ENCODE data around the gene DYNC1I2.
"Not testable (repeated sequence)": the region's sequence is repeated elsewhere in the genome, so short reads cannot be mapped to it uniquely, and the experiment has no call there.

Gene DYNC1I2

GRCh38 chr2:171719660-171720059, 32.4 kb downstream of the DYNC1I2 start:
- no peak for DNase-seq

- no peak for DNase-seq
Observed at GRCh38 chr2:171723716-171724683, 36.7 kb downstream of the DYNC1I2 start.

DNA sequence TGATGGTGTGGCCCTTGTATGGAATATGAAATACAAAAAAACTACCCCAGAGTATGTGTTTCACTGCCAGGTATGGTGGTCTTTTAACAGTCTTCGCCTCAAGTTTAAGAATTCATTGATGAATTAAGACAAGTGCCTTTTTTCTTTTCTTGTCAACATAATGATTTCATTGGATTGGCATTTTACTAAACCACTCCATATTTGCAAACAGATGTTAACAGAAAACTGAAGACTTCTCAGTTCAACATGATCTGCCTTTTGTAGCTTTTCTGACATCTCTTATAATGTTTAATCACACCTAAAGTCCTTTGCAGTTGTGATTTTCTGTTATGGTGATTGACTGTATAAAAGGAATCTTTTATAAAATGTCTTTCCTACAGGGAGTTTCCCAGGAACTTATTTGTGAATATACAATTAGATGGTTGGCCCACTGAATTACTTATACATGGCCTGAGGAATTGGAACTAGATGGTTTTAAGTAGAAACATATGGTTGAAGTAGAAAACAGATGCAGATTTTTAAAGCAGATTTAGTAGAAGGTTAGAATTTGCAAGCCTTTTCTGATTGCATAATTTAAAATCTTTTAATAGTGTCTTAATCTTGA, 39.7 kb downstream of the DYNC1I2 start:
- DNase-seq, result no peak

GRCh38 chr2:171728989-171729951, 42.0 kb downstream of the DYNC1I2 start:
- no peak for DNase-seq

GRCh38 chr2:171729952-171730317, 42.7 kb downstream of the DYNC1I2 start:
- no peak for DNase-seq

GRCh38 chr2:171735991-171736710, 48.9 kb downstream of the DYNC1I2 start:
- DNase-seq, result no peak

DNA sequence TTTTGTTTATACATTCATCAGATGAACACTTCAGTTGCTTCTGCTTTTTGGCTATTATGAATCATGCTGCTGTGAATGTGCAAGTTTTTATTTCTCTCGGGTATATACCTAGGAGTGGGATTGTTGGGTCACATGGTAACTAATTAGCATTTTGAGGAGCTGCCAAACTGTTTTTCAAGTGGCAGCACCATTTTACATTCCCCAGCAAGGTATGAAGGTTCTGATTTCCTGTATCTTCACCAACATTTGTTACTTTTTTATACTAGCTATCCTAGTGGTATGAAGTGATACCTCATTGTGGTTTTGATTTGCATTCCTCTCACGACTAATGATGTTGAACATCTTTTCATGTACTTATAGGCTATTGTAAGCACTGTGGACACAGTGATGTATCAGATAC, 53.9 kb downstream of the DYNC1I2 start:
- no peak for DNase-seq

- DNase-seq, result no peak
Observed at GRCh38 chr2:171742760-171743159, 55.5 kb downstream of the DYNC1I2 start.

DNA sequence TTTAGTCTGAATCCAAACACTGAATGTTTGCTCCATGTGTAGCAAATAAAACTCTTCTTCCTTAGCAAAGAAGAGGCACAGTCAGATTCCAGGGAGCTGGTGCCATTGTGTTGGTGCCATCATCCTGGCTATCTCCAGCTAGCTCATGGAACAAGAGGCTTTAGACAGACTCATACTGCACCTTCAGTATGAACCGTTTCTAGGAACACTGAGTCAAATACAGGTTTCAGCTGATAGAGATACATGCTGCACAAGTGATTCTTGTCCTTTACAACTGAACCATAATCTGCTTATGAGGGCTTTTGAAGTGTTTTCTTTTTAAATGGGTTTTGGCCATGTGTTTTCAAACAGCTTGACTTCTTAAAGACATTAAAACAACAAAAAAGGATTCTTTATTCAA, 57.9 kb downstream of the DYNC1I2 start:
- DNase-seq, result no peak

GRCh38 chr2:171745806-171746205, 58.5 kb downstream of the DYNC1I2 start:
- no peak for DNase-seq

GRCh38 chr2:171747371-171747770, 60.1 kb downstream of the DYNC1I2 start:
- DNase-seq, result no peak

GRCh38 chr2:171754254-171754939, 67.1 kb downstream of the DYNC1I2 start:
- no peak for DNase-seq

DNA sequence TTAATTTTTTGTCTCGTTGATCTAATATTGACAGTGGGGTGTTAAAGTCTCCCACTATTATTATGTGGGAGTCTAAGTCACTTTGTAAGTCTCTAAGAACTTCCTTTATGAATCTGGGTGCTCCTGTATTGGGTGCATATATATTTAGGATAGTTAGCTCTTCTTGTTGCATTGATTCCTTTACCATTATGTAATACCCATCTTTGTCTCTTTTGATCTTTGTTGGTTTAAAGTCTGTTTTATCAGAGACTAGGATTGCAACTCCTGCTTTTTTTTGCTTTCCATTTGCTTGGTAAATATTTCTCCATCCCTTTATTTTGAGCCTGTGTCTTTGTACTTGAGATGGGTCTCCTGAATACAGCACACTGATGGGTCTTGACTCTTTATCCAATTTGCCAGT, 71.5 kb downstream of the DYNC1I2 start:
- DNase-seq, result not testable (repeated sequence)

GRCh38 chr2:171761176-171761575, 73.9 kb downstream of the DYNC1I2 start:
- DNase-seq, result not testable (repeated sequence)

DNA sequence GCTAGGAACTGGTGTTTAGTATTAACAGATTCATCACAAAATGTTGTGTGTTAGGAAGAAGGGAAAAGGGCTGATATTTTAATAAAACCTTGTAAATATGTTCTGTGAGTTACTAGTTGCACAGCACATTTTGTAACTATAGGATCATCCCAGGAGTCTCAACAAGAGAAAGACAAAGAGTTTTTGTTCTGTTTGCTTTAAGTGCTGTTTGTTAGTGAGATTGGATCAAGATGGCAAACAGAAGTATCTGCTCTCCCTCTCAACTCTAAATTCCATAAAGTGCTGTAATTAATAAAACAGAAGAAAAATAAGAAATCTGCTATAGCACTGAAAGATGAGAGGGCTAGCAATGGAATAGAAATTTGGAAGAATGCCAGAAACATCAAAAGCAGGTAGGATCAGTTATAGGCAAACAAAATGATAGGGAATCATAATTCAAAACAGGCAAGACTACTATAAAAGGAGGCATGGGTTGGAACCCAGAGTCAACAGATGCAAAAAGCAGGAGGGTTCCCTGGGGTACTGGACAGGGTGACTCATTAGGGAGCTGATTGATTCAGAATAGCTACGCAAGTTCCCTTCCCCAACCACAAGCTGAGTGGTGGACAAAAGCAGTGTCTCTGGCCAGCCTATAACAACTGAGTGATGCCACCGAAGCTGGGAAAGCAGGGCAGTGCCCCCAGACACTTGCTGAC, 75.8 kb downstream of the DYNC1I2 start:
- no peak for DNase-seq

- DNase-seq, result no peak
Observed at GRCh38 chr2:171763602-171764001, 76.3 kb downstream of the DYNC1I2 start.

DNA sequence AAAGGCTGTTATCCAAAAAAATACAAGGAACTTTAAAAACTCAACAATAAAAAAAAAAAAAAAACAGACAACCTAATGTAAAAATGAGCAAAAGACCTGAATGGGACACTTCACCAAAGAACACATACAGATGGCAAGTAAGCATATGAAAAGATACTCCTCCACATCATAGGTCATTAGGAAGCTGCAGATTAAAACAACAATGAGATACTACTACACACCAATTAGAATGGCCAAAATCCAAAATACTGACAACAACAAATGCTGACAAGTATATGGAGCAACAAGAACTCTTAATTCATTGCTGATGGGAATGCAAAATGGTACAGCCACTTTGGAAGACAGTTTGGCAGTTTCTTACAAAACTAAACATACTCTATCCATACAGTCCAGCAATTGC, 84.2 kb downstream of the DYNC1I2 start:
- DNase-seq, result no peak

DNA sequence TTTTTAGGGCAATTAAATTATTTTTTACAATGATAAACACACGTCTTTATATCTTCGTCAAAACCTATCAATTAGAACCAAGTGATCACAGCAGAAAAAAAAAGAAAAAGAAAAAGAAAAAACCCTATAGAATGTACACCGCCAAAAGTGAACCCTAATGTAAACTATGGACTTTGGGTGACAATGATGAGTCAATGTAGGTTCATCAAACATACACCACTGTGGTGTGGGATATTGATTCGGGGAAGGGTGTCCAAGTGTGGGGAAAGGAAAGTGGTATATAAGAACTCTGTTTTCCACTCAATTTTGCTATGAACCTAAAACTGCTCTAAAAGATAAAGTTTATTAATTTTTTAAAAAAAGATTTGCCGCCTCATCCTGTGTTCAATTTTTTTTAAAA, 85.1 kb downstream of the DYNC1I2 start:
- no peak for DNase-seq

- DNase-seq, result not testable (repeated sequence)
Observed at GRCh38 chr2:171774581-171774980, 87.3 kb downstream of the DYNC1I2 start.

- no peak for DNase-seq
Observed at GRCh38 chr2:171778515-171778914, 91.2 kb downstream of the DYNC1I2 start.

GRCh38 chr2:171785450-171785849, 98.2 kb downstream of the DYNC1I2 start:
- no peak for DNase-seq
